ENCODE data around the gene EHMT1.
"Not testable (repeated sequence)": the region's sequence is repeated elsewhere in the genome, so short reads cannot be mapped to it uniquely, and the experiment has no call there.

The EHMT1 gene

DNA sequence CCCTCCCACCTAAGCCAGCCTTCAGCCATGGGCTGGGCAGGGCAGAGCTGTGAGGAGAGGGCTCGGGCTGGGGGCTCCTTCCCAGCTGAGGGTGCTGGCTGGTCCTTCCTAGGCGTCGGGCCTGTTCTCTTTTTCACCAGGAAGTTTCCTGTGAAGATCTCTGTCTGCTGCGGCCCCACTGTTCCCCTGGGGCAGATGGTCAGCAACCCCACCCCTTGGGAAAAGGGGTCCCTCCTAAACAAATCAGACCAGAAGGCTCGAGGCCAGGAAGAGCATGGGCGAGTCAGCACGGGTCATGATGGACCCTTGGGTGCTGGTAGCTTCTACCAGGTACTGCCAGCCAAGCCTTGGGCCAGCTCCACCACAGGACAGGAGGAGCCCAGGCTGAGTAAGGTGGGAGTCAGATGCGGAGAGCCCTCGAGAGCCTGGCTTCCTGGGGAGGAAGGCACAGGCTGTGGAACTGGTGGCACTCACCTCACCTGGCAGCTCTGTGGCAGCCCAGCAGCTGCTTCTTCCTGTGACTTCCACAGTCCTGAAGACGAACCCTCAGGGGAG lies 262.2 kb downstream of the EHMT1 start:
- WGBS, result 81% methylated on average over 10 of the region's 10 CpGs
- Histone ChIP-seq H3K9me3 (ENCODE audit: insufficient read depth, low read depth, low read length) (no peaks in the 10 kb centered on the region), H3K9ac (ENCODE audit: low read depth, low read length) (no peak overlapping the region), H3K27me3 (ENCODE audit: insufficient read depth, low read length) (peaks cover 18% of the 10 kb centered on the region), H3K27ac (ENCODE audit: low read depth, low read length) (no peak overlapping the region), H3K4me1 (ENCODE audit: insufficient read depth, low read length) (no peaks in the 10 kb centered on the region), H3K36me3 (ENCODE audit: insufficient read depth, low read length) (peaks cover 6% of the 10 kb centered on the region; the same call in 1 of the 2 replicates), H3K4me3 (ENCODE audit: low read length) (no peak overlapping the region)

DNA sequence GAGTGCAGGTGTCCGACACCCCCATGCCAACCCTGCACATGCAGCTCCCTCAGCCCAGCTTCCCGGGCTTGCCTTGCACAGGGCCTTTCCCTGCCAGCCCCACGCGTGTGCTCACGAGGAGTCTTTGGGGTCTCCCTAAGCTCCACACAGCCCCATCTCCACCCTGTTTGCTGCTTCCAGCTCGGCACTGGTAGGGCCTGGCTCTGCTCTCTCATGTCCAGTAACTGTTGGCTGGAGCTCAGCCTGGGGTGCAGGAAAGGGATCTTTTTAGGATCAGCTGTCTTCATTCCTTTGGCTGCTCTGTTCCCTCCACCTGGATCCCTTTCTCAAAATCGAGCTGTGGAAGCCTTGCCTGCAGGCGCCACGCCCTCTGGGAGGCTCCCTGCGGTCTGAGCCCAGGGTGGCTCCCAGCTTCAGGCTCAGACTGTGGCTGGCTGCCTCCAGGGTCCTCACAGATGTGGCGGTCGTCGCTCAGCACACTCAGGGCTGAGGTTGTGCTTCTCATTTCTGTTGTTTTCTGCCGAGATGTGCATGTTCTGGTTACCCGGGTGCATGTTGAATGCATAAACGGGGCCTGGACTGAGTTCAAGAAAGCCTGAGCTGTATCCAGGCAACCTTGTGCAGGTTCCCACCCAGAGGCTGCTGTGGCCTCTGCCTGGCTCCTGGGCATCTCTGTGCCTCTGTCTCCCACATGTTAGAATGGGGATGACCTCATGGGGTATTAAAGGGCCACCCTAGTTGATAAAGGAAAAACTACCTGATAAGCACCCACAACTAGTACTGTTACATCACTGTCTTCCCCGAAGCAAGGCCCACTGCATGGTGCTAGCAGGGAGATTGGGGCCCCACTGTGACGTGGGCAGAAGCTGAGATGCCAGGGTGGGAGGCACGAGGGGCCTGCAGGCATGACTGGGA lies 263.0 kb downstream of the EHMT1 start:
- no peak overlapping the region for H3K27ac ChIP-seq (ENCODE audit: low read depth, low read length)
- no peak overlapping the region for H3K9ac ChIP-seq (ENCODE audit: low read depth, low read length)

DNA sequence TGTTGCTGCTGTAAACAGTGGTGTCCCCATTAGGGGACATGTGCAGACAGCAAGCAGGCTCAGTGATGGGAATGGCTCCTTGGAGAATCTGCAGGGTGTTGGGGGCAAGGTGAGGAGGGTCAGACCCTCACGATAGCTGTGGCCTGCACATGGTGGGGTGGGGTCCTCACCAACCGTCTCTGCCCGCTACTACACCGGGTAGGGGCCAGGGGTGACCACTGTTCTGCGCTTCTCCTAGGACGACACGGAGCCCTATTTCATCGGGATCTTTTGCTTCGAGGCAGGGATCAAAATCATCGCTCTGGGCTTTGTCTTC lies 263.7 kb downstream of the EHMT1 start:
- H3K27ac ChIP-seq (ENCODE audit: low read depth, low read length), result no peak overlapping the region
- H3K9me3 ChIP-seq (ENCODE audit: insufficient read depth, low read depth, low read length), result no peaks in the 10 kb centered on the region
- H3K27me3 ChIP-seq (ENCODE audit: insufficient read depth, low read length), result peaks cover 4% of the 10 kb centered on the region; the same call in 1 of the 2 replicates
- no peak overlapping the region for H3K9ac ChIP-seq (ENCODE audit: low read depth, low read length)
- H3K4me3 ChIP-seq (ENCODE audit: low read length), result no peak overlapping the region
- H3K36me3 ChIP-seq (ENCODE audit: insufficient read depth, low read length), result peaks cover 6% of the 10 kb centered on the region; the same call in 1 of the 2 replicates
- H3K4me1 ChIP-seq (ENCODE audit: insufficient read depth, low read length), result no peaks in the 10 kb centered on the region
- 88% methylated on average over 10 of the region's 10 CpGs for WGBS

More for the DNA sequence above, 263.0 kb downstream of the EHMT1 start:
- H3K36me3 ChIP-seq (ENCODE audit: insufficient read depth, low read length), result peaks cover 6% of the 10 kb centered on the region; the same call in 1 of the 2 replicates
- no peaks in the 10 kb centered on the region for H3K9me3 ChIP-seq (ENCODE audit: insufficient read depth, low read depth, low read length)
- peaks cover 10% of the 10 kb centered on the region for H3K27me3 ChIP-seq (ENCODE audit: insufficient read depth, low read length)
- H3K4me3 ChIP-seq (ENCODE audit: low read length), result no peak overlapping the region
- WGBS, result 73% methylated on average over 19 of the region's 19 CpGs
- no peaks in the 10 kb centered on the region for H3K4me1 ChIP-seq (ENCODE audit: insufficient read depth, low read length)

DNA sequence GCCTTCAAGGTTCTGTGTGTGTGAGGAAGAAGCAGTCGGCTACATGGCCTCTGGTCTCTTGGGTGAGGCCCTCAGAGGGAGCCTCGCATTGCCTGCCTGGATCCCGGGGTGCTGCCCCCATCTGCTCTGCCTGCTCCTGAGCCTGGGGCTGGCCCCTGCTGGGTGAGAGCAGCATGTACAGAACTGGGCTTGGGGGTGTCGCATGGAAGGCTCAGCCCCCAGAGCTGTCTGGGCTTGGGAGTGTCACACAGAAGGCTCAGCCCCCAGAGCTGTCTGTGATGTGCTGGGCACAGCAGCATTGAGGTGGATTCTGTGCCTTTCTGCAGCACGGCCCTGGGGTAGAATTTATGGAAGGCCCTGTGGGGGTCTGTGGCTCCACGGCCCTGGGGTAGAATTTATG lies 265.2 kb downstream of the EHMT1 start:
- not testable (repeated sequence) for H3K9ac ChIP-seq (ENCODE audit: low read depth, low read length); H3K27me3 ChIP-seq (ENCODE audit: insufficient read depth, low read length); H3K36me3 ChIP-seq (ENCODE audit: insufficient read depth, low read length); H3K4me1 ChIP-seq (ENCODE audit: insufficient read depth, low read length); H3K9me3 ChIP-seq (ENCODE audit: insufficient read depth, low read depth, low read length); H3K27ac ChIP-seq (ENCODE audit: low read depth, low read length); H3K4me3 ChIP-seq (ENCODE audit: low read length)
- 96% methylated on average over 3 of the region's 6 CpGs for WGBS

DNA sequence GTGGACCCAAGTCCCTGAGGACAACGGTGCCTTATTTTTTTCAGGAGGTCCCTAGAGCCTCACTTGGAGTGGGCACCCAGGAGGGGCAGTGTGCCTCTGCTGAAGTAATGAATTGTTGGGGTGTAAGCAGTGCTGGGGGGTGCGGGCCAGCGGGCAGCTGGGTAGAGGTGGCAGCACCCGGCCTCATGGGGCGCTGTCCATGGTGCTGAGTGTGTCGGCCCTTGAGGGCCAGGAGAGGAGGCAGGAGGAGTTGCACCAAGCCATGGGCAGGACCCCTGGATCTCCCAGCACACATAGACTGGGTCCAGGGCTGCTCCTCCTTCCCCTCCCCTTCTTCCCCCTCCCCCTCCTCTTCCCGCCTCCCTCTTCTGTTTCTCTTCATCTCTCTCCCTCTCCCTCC lies 265.7 kb downstream of the EHMT1 start:
- not testable (repeated sequence) for H3K27ac ChIP-seq (ENCODE audit: low read depth, low read length); H3K4me1 ChIP-seq (ENCODE audit: insufficient read depth, low read length); H3K9me3 ChIP-seq (ENCODE audit: insufficient read depth, low read depth, low read length); H3K27me3 ChIP-seq (ENCODE audit: insufficient read depth, low read length); H3K9ac ChIP-seq (ENCODE audit: low read depth, low read length); H3K36me3 ChIP-seq (ENCODE audit: insufficient read depth, low read length); H3K4me3 ChIP-seq (ENCODE audit: low read length)
- 82% methylated on average over 5 of the region's 7 CpGs for WGBS

DNA sequence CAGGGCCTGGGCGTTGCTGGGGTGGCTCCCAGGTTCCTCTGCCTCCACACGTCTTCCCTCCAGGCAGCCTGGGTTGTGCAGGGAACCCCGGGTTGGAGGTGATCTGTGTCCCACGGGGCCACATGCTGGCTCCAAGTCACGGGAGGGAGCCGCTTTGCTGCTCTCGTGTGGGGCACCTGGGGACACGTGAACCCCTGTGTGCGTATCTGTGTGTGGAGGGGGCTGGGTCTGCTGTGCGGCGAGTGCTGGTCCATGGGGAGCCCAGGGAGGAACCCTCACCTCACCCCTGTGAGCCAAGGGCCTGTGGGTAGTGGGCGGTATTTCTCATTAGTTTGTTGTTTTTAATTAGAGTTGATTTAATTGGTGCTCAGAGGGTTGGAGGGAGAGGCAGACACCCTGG lies 266.3 kb downstream of the EHMT1 start:
- WGBS, result 85% methylated on average over 7 of the region's 12 CpGs
- H3K36me3 ChIP-seq (ENCODE audit: insufficient read depth, low read length); H3K4me3 ChIP-seq (ENCODE audit: low read length); H3K27me3 ChIP-seq (ENCODE audit: insufficient read depth, low read length); H3K4me1 ChIP-seq (ENCODE audit: insufficient read depth, low read length); H3K9ac ChIP-seq (ENCODE audit: low read depth, low read length); H3K27ac ChIP-seq (ENCODE audit: low read depth, low read length); H3K9me3 ChIP-seq (ENCODE audit: insufficient read depth, low read depth, low read length): not testable (repeated sequence)
